Measurements from ENCODE around the gene PHACTR3.
"Not testable (repeated sequence)": the region's sequence is repeated elsewhere in the genome, so short reads cannot be mapped to it uniquely, and the experiment has no call there.

Gene PHACTR3

DNA sequence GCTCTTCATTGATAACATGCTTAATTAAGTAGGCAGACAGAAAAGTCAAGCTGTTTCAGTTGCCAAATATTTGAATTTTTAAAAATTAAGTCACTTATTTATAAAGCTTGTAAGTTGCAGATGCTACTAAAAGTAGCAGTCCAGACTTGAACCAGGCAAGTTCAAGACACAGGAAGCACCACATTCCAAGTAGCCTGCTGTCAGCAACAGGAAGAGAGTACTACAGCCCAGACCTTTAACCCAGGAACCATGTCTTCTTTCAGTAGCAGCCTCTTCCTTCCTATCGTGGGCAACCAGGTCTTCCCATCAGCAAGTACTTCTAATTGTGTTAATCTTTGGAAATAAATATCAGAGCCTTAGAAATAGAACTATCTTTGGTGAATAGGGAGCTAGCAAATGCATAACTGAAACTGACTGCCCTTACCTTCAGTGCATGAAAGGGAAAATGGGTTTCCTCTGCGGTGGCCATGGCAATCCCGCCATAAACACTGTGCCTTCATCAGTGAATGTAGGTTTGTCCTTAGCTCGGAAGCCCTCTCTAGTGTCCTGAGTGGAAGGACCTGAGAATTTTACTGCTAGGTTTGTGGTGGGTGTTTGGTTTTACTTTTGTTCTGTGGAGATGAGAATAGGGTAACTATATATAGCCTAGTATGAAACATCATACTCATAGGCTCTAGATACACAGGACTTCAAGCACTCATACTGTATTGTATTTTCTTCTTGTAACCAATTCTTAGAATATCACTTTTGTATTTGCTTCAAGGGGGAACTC lies 233.5 kb downstream of the PHACTR3 start:
- H3K27ac ChIP-seq: no peak overlapping the region
- no peak for TF ChIP-seq ZFX (IDR thresholded peaks at IDR 0.05)
- TF ChIP-seq, protein P1, sequence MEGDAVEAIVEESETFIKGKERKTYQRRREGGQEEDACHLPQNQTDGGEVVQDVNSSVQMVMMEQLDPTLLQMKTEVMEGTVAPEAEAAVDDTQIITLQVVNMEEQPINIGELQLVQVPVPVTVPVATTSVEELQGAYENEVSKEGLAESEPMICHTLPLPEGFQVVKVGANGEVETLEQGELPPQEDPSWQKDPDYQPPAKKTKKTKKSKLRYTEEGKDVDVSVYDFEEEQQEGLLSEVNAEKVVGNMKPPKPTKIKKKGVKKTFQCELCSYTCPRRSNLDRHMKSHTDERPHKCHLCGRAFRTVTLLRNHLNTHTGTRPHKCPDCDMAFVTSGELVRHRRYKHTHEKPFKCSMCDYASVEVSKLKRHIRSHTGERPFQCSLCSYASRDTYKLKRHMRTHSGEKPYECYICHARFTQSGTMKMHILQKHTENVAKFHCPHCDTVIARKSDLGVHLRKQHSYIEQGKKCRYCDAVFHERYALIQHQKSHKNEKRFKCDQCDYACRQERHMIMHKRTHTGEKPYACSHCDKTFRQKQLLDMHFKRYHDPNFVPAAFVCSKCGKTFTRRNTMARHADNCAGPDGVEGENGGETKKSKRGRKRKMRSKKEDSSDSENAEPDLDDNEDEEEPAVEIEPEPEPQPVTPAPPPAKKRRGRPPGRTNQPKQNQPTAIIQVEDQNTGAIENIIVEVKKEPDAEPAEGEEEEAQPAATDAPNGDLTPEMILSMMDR (conservative IDR thresholded peaks at IDR 0.05): no peak

DNA sequence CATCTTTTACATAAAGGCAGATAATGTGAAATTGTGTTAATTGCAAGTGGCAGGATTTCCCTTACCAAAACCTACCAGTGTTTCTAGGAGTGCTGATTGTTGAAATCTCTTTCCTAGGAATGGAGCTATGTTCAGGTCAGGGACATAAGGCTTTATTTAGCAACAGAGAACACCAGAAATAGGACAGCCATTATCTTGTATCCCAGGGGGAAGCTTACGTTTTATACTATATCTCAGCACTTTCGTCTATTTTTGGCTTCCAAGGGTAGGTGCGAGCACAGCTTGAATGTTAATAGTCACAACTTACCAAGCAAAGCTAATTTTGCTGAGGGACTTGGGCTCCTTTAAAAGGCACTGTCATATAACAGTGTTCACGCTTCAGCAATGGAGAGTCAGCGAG lies 235.1 kb downstream of the PHACTR3 start:
- no peak overlapping the region for H3K27ac ChIP-seq
- TF ChIP-seq ZFX (IDR thresholded peaks at IDR 0.05): no peak
- TF ChIP-seq, protein P1 (conservative IDR thresholded peaks at IDR 0.05): no peak

DNA sequence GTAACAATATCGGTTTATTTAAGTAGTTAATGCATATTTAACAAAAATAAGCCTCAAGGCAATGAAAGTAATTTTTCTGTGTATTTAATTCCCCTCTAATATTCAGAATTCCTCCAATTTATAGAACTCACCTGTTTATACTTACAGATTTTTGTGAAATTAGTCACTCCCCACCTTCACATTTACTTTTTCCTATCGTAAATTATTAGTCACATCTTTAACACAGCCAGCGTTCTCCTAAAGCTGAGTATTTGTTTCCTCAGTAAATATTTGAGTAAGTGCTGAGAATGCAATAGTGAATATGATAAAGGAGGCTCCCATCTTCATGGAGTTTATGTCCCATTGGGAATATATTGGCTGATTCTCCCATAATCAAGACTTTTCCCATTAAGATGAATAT lies 241.1 kb downstream of the PHACTR3 start:
- no peak overlapping the region for H3K27ac ChIP-seq
- no peak for TF ChIP-seq ZFX (IDR thresholded peaks at IDR 0.05)
- TF ChIP-seq, protein P1 (conservative IDR thresholded peaks at IDR 0.05): no peak

DNA sequence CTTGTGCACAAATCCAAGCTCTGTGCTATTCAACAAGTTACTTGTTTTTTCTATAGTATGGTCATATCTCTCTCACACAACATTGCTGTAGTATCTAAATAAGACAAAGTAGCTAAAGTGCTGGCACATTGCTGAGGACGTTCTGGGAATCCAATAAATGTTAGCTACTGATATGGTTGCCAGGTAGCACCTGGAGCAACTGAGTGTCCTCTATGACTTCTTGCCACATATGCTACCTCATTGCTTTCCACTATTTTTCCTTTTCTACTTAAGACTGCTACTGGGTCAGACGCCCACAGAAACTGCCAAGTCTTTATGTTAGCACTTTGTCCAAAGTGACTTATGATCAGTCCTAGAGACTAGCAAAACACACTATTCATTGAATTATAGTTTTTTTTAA lies 243.8 kb downstream of the PHACTR3 start:
- TF ChIP-seq, protein P1 (conservative IDR thresholded peaks at IDR 0.05): no peak
- no peak for TF ChIP-seq ZFX (IDR thresholded peaks at IDR 0.05)
- H3K27ac ChIP-seq: no peak overlapping the region

DNA sequence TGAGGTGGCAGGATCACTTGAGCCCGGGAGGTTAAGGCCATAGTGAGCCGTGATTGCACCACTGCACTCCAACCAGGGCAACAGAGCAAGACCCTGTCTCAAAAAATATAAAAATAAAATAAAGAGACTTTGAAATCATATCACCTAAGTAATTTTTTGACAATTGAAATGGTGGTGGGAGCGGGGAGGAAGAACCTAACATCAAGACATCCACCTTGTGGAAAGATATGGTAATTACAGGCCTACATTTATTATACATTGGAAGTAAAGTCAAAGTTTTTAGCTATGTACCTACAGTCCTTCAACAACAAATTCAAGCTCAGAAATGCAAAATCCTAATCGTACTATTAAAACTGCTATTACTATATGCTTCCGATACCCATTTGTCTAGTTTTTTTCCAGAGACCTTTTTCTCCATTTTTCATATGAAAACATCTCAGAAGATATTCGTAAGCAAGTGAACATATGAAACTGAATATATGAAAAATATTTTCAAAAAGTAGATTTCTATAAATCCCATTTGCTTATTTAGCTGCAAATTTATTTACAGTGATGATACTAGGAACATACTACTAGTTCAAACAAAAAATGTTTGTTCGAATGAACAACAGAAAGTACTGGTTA lies 245.8 kb downstream of the PHACTR3 start:
- no peak for TF ChIP-seq ZFX (IDR thresholded peaks at IDR 0.05)
- TF ChIP-seq, protein P1 (conservative IDR thresholded peaks at IDR 0.05): peak; percentile 82
- no peak overlapping the region for H3K27ac ChIP-seq

DNA sequence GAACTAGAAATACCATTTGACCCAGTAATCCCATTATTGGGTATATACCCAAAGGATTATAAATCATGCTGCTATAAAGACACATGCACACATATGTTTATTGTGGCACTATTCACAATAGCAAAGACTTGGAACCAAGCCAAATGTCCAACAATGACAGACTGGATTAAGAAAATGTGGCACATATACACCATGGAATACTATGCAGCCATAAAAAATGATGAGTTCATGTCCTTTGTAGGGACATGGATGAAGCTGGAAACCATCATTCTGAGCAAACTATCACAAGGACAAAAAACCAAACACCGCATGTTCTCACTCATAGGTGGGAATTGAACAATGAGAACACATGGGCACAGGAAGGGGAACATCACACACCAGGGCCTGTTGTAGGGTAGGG lies 252.2 kb downstream of the PHACTR3 start:
- not testable (repeated sequence) for H3K27ac ChIP-seq

DNA sequence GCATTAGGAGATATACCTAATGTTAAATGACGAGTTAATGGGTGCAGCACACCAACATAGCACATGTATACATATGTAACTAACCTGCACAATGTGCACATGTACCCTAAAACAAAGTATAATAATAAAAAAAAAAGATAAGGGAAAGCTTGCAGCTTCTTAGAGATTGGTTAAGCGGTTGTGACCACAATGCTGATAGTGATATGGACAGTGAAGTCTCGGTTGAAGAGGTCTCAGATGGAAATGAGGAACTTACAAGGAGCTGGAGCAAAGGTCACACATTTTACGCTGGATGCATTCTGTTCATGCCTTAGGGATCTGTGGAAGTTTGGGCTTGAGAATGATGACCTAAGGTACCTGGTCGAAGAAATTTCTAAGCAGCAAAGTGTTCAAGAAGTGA lies 252.6 kb downstream of the PHACTR3 start:
- H3K27ac ChIP-seq: not testable (repeated sequence)

DNA sequence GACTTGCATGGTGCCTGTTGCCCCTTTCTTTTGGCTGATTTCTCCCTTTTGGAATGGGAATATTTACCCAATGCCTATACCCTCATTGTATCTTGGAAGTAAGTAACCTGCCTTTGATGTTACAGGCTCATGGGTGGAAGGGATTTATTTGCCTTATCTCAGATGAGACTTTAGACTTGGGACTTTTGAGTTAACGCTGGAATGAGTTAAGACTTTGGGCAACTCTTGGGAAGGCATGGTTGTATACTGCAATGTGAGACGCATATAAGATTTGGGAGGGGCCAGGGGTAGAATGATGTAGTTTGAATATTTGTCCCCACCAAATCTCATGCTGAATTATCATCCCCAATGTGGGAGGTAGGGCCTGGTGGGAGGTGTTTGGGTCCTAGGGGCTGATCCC lies 253.6 kb downstream of the PHACTR3 start:
- H3K27ac ChIP-seq: no peak overlapping the region

More for the DNA sequence above, 253.6 kb downstream of the PHACTR3 start:
- TF ChIP-seq ZFX (IDR thresholded peaks at IDR 0.05): no peak
- TF ChIP-seq, protein P1 (conservative IDR thresholded peaks at IDR 0.05): no peak

Measured in C4-2B (cell line).